NB4 (cell line): ENCODE measurements around the gene KCNJ13.

ENCODE experiments used
- CTCF ChIP-seq: IDR thresholded peaks from one replicate; pipeline ENCODE4 v1.5.1; 2012; ENCODE audit warnings: low read depth, low read length
- POLR2A ChIP-seq: IDR thresholded peaks from 2 replicates; pipeline ENCODE4 v1.6.1; 2011; ENCODE audit warnings: mild to moderate bottlenecking; ENCODE audit not compliant: insufficient read length; ENCODE audit errors: extremely low read depth

GRCh38 chr2:232789082-232789481 is 12.7 kb upstream of the KCNJ13 start:
- TF ChIP-seq POLR2A (no peak), CTCF (no peak)
